ENCODE data around the gene VAV3. TPM values are rescaled to one million over a fixed set of nuclear protein-coding genes. Genes with fewer than 3 reads are reported as not detected.

Gene VAV3
- polyA plus RNA-seq, 1 donor (not counting 4 experiments of a cell fraction or from before 2014, with no cell fraction given): 19.6 TPM

DNA sequence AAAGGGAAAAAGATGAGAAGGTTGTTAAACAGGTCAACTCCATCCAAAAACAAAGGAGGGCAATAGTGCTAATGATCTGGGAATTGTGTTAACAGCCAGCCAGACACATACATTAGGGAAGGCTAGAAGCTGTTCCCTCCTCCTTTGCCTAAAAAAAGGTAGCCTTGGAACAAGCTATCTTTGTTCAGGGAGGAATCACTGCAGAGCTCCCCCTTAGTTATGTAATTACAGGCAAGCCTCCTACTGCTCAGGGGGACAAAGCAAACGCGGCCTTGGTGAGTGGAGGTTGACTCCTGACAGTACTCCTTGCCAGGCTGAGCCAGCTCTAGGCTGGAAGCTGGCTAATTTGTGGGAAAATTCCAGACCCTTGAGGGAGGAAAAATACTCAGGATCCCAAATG lies 97.6 kb downstream of the VAV3 start:
- no peak for FAIRE-seq

DNA sequence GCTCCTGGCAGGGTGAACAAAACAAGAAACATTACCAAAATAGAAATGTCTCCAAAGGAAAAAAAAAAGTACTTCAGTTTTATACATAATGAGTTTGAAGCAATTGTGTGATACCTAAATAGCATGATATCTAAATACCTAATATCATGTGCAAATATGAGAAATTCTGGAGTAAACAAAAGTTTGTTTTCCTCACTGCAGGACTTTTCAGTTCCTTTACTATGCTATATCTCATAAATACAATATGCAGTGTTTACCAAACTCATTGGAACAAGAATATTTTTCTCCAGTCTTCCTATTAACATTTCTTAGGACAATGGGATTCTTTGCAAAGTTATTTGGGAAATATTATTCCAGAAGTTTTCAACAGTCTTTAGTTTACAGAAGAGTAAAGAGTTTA lies 98.1 kb downstream of the VAV3 start:
- Histone ChIP-seq H3K9me3 (ENCODE audit: control insufficient read depth, low read depth, low read length) (no peaks in the 10 kb centered on the region), H4K20me1 (ENCODE audit: control insufficient read depth, extremely low read depth, insufficient read depth, low read length) (no peaks in the 10 kb centered on the region), H3K27ac (ENCODE audit: control insufficient read depth, insufficient read depth, low read length) (no peak overlapping the region), H3K27me3 (ENCODE audit: control insufficient read depth, extremely low read depth, insufficient read depth, low read length) (peaks cover 4% of the 10 kb centered on the region), H2AFZ (ENCODE audit: control insufficient read depth, low read length) (no peak overlapping the region), H3K36me3 (ENCODE audit: control insufficient read depth in 2 of 2, extremely low read depth in 1 of 2, insufficient read depth in 2 of 2, low read length in 2 of 2) (no peaks in the 10 kb centered on the region), H3K4me1 (ENCODE audit: control insufficient read depth, extremely low read depth, insufficient read depth, low read length) (no peaks in the 10 kb centered on the region), H3K9ac (ENCODE audit: control insufficient read depth, extremely low read depth, insufficient read depth, low read length) (no peak overlapping the region), H3K4me2 (ENCODE audit: control insufficient read depth, extremely low read depth, insufficient read depth, low read depth, low read length) (no peak overlapping the region), H3K4me3 (ENCODE audit: control insufficient read depth in 2 of 3, extremely low read depth in 1 of 3, insufficient read depth in 2 of 3, low read depth in 1 of 3, low read length in 3 of 3) (no peak overlapping the region), H3K79me2 (ENCODE audit: control insufficient read depth, insufficient read depth, low read length) (no peaks in the 10 kb centered on the region), H3K9me1 (ENCODE audit: control insufficient read depth, extremely low read depth, insufficient read depth, low read length) (no peaks in the 10 kb centered on the region)
- no peak for FAIRE-seq
- dilution Hi-C loops (cut with MboI; ENCODE audit: extremely low pct_ligation_motif_present, low sequenced_read_pairs): no loop called here
- DNase-seq (ENCODE audit: low read depth, low spot score): no peak
- TF ChIP-seq EZH2 (IDR thresholded peaks at IDR 0.05; ENCODE audit: low read length): no peak
- TF ChIP-seq, protein P1, sequence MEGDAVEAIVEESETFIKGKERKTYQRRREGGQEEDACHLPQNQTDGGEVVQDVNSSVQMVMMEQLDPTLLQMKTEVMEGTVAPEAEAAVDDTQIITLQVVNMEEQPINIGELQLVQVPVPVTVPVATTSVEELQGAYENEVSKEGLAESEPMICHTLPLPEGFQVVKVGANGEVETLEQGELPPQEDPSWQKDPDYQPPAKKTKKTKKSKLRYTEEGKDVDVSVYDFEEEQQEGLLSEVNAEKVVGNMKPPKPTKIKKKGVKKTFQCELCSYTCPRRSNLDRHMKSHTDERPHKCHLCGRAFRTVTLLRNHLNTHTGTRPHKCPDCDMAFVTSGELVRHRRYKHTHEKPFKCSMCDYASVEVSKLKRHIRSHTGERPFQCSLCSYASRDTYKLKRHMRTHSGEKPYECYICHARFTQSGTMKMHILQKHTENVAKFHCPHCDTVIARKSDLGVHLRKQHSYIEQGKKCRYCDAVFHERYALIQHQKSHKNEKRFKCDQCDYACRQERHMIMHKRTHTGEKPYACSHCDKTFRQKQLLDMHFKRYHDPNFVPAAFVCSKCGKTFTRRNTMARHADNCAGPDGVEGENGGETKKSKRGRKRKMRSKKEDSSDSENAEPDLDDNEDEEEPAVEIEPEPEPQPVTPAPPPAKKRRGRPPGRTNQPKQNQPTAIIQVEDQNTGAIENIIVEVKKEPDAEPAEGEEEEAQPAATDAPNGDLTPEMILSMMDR (optimal IDR thresholded peaks at IDR 0.05 in 1 of 3, IDR thresholded peaks at IDR 0.05 in 1 of 3, conservative IDR thresholded peaks at IDR 0.05 in 1 of 3; ENCODE audit: extremely low read depth in 1 of 3, insufficient read depth in 2 of 3, low read length in 3 of 3): no peak

More for the DNA sequence above, 97.6 kb downstream of the VAV3 start:
- TF ChIP-seq, protein P1 (optimal IDR thresholded peaks at IDR 0.05 in 1 of 3, IDR thresholded peaks at IDR 0.05 in 1 of 3, conservative IDR thresholded peaks at IDR 0.05 in 1 of 3; ENCODE audit: extremely low read depth in 1 of 3, insufficient read depth in 2 of 3, low read length in 3 of 3): no peak
- no peak for TF ChIP-seq EZH2 (IDR thresholded peaks at IDR 0.05; ENCODE audit: low read length)
- Histone ChIP-seq H2AFZ (ENCODE audit: control insufficient read depth, low read length) (no peak overlapping the region), H3K4me3 (ENCODE audit: control insufficient read depth in 2 of 3, extremely low read depth in 1 of 3, insufficient read depth in 2 of 3, low read depth in 1 of 3, low read length in 3 of 3) (no peak overlapping the region), H3K9me1 (ENCODE audit: control insufficient read depth, extremely low read depth, insufficient read depth, low read length) (no peaks in the 10 kb centered on the region), H3K4me2 (ENCODE audit: control insufficient read depth, extremely low read depth, insufficient read depth, low read depth, low read length) (no peak overlapping the region), H3K9me3 (ENCODE audit: control insufficient read depth, low read depth, low read length) (no peaks in the 10 kb centered on the region), H3K27me3 (ENCODE audit: control insufficient read depth, extremely low read depth, insufficient read depth, low read length) (peaks cover 4% of the 10 kb centered on the region), H3K79me2 (ENCODE audit: control insufficient read depth, insufficient read depth, low read length) (no peaks in the 10 kb centered on the region), H4K20me1 (ENCODE audit: control insufficient read depth, extremely low read depth, insufficient read depth, low read length) (no peaks in the 10 kb centered on the region), H3K4me1 (ENCODE audit: control insufficient read depth, extremely low read depth, insufficient read depth, low read length) (no peaks in the 10 kb centered on the region), H3K27ac (ENCODE audit: control insufficient read depth, insufficient read depth, low read length) (no peak overlapping the region), H3K36me3 (ENCODE audit: control insufficient read depth in 2 of 2, extremely low read depth in 1 of 2, insufficient read depth in 2 of 2, low read length in 2 of 2) (no peaks in the 10 kb centered on the region), H3K9ac (ENCODE audit: control insufficient read depth, extremely low read depth, insufficient read depth, low read length) (no peak overlapping the region)
- dilution Hi-C loops (cut with MboI; ENCODE audit: extremely low pct_ligation_motif_present, low sequenced_read_pairs): no loop called here
- DNase-seq (ENCODE audit: low read depth, low spot score): no peak
